IMR-90 (cell line): ENCODE data around the gene ZMIZ1.

Source experiments
- BHLHE40 ChIP-seq: fragments of 150-350 bp; IDR thresholded peaks from 2 replicates; pipeline ENCODE4 v1.6.1; 2016; ENCODE audit warnings: mild to moderate bottlenecking, low read depth, low read length
- CEBPB ChIP-seq: IDR thresholded peaks from 2 replicates; pipeline ENCODE4 v1.6.1; 2012; ENCODE audit warnings: low read depth, low read length, improper control_type of control experiment
- FOS ChIP-seq: fragments of 150-350 bp; IDR thresholded peaks from 2 replicates; pipeline ENCODE4 v1.6.1; 2016; ENCODE audit warnings: low read depth, low read length
- NFE2L2 ChIP-seq: fragments of 150-350 bp; IDR thresholded peaks from 2 replicates; pipeline ENCODE4 v1.6.1; 2016; ENCODE audit warnings: low read depth, mild to moderate bottlenecking, low read length
- POLR2A ChIP-seq: IDR thresholded peaks from 2 replicates; pipeline ENCODE4 v1.6.1; 2012; ENCODE audit warnings: mild to moderate bottlenecking, low read depth, low read length
- RAD21 ChIP-seq: IDR thresholded peaks from 2 replicates; pipeline ENCODE4 v1.6.1; 2012; ENCODE audit warnings: low read length, improper control_type of control experiment
- TF ChIP-seq, protein P1 (sequence below): conservative IDR thresholded peaks from 2 replicates; pipeline ENCODE4 v1.5.1; 2012; ENCODE audit warnings: mild to moderate bottlenecking, low read depth, low read length, improper control_type of control experiment

- TF ChIP-seq CEBPB (no peak), POLR2A (no peak), NFE2L2 (no peak), RAD21 (no peak), BHLHE40 (no peak), FOS (no peak)
- TF ChIP-seq, protein P1, sequence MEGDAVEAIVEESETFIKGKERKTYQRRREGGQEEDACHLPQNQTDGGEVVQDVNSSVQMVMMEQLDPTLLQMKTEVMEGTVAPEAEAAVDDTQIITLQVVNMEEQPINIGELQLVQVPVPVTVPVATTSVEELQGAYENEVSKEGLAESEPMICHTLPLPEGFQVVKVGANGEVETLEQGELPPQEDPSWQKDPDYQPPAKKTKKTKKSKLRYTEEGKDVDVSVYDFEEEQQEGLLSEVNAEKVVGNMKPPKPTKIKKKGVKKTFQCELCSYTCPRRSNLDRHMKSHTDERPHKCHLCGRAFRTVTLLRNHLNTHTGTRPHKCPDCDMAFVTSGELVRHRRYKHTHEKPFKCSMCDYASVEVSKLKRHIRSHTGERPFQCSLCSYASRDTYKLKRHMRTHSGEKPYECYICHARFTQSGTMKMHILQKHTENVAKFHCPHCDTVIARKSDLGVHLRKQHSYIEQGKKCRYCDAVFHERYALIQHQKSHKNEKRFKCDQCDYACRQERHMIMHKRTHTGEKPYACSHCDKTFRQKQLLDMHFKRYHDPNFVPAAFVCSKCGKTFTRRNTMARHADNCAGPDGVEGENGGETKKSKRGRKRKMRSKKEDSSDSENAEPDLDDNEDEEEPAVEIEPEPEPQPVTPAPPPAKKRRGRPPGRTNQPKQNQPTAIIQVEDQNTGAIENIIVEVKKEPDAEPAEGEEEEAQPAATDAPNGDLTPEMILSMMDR, result no peak
Measured at GRCh38 chr10:79074732-79075131, 6.0 kb downstream of the ZMIZ1 start.
